Liver (tissue), 9 donors: ENCODE data around the gene ANKRD11. TPM values are rescaled to one million over a fixed set of nuclear protein-coding genes. Genes with fewer than 3 reads are reported as not detected.

Experiments used
- DNase-seq: peaks from one replicate; pipeline ENCODE4 v3.0.0-alpha.2; 2017; ENCODE audit warnings: low spot score
- H3K27ac ChIP-seq, 2 donors: one replicate each; pipeline ENCODE4 v1.7.0; 2013; ENCODE audit warnings: inconsistent platforms in 2 of 2, low read length in 2 of 2, control low read depth in 1 of 2, low read depth in 1 of 2, mild to moderate bottlenecking in 1 of 2
- H3K27me3 ChIP-seq, 4 donors: one replicate each; pipeline versions ENCODE4 v1.6.1 to v1.7.0; 2013; ENCODE audit warnings: low read length in 3 of 4, inconsistent platforms in 1 of 4, mild to moderate bottlenecking in 1 of 4, moderate library complexity in 1 of 4; ENCODE audit not compliant: control insufficient read depth in 4 of 4, insufficient read depth in 4 of 4
- H3K36me3 ChIP-seq, 4 donors: one replicate each; pipeline versions ENCODE4 v1.6.1 to v1.7.0; 2013; ENCODE audit warnings: low read length in 3 of 4, mild to moderate bottlenecking in 3 of 4, low read depth in 1 of 4, moderate library complexity in 1 of 4; ENCODE audit not compliant: control insufficient read depth in 4 of 4, insufficient read depth in 3 of 4
- H3K4me1 ChIP-seq, 4 donors: one replicate each; pipeline versions ENCODE4 v1.6.1 to v1.7.0; 2013; ENCODE audit warnings: low read length in 3 of 4, mild to moderate bottlenecking in 3 of 4, moderate library complexity in 1 of 4; ENCODE audit not compliant: control insufficient read depth in 4 of 4, insufficient read depth in 4 of 4
- H3K4me3 ChIP-seq, 3 donors: one replicate each; pipeline versions ENCODE4 v1.6.1 to v1.7.0; 2013; ENCODE audit warnings: low read length in 3 of 3, control low read depth in 1 of 3, low read depth in 1 of 3, mild to moderate bottlenecking in 1 of 3
- H3K9ac ChIP-seq, 2 donors: one replicate each; pipeline ENCODE4 v1.7.0; 2013; ENCODE audit warnings: low read length in 2 of 2, mild to moderate bottlenecking in 2 of 2, moderate library complexity in 2 of 2, control low read depth in 1 of 2, low read depth in 1 of 2
- H3K9me3 ChIP-seq, 4 donors: one replicate each; pipeline versions ENCODE4 v1.6.1 to v1.7.0; 2013; ENCODE audit warnings: low read length in 3 of 4; ENCODE audit not compliant: control insufficient read depth in 4 of 4
- ATF3 ChIP-seq: IDR thresholded peaks from 2 replicates; pipeline ENCODE4 v1.6.1; 2016; ENCODE audit warnings: antibody characterized with exemption
- EGR1 ChIP-seq, 2 donors: IDR thresholded peaks; 2 replicates each; pipeline ENCODE4 v1.6.1; 2016 to 2018; ENCODE audit warnings: antibody characterized with exemption in 2 of 2, low read depth in 2 of 2
- FOXA1 ChIP-seq: IDR thresholded peaks from 2 replicates; pipeline ENCODE4 v1.6.1; 2016; ENCODE audit warnings: antibody characterized with exemption
- FOXA2 ChIP-seq: IDR thresholded peaks from 2 replicates; pipeline ENCODE4 v1.6.1; 2016; ENCODE audit warnings: antibody characterized with exemption
- GABPA ChIP-seq, 2 donors: IDR thresholded peaks in 1 of 2; conservative IDR thresholded peaks in 1 of 2; 2 replicates each; pipeline ENCODE4 v1.6.1; 2016; ENCODE audit warnings: antibody characterized with exemption in 2 of 2, mild to moderate bottlenecking in 1 of 2, moderate library complexity in 1 of 2
- JUND ChIP-seq, 2 donors: IDR thresholded peaks; 2 replicates each; pipeline ENCODE4 v1.6.1; 2016; ENCODE audit warnings: antibody characterized with exemption in 2 of 2
- MAX ChIP-seq: IDR thresholded peaks from 2 replicates; pipeline ENCODE4 v1.6.1; 2016; ENCODE audit warnings: antibody characterized with exemption
- NR2F2 ChIP-seq: IDR thresholded peaks from 2 replicates; pipeline ENCODE4 v1.6.1; 2016; ENCODE audit warnings: antibody characterized with exemption
- REST ChIP-seq: IDR thresholded peaks from 2 replicates; pipeline ENCODE4 v1.6.1; 2016; ENCODE audit warnings: antibody characterized with exemption, mild to moderate bottlenecking
- SP1 ChIP-seq: IDR thresholded peaks from 2 replicates; pipeline ENCODE4 v1.6.1; 2018; ENCODE audit warnings: antibody characterized with exemption, mild to moderate bottlenecking
- TAF1 ChIP-seq: conservative IDR thresholded peaks from 2 replicates; pipeline ENCODE4 v1.6.1; 2016; ENCODE audit warnings: antibody characterized with exemption, mild to moderate bottlenecking
- YY1 ChIP-seq: IDR thresholded peaks from 2 replicates; pipeline ENCODE4 v1.6.1; 2016; ENCODE audit warnings: antibody characterized with exemption, mild to moderate bottlenecking
- WGBS: extraction: QIAGEN DNeasy Blood & Tissue Kit; methylation state at CpG from one replicate; pipeline ENCODE4 v1.1.7; 2013; 5-methylcytosine and 5-hydroxymethylcytosine counted together
- polyA plus RNA-seq, 2 donors: library from polyadenylated mRNA; stranded (reverse) in 1 of 2; unstranded in 1 of 2; fragments of 200-250 nt in 1 of 2; fragments of >200 nt in 1 of 2; fragmentation: Nextera tagmentation in 1 of 2; extraction: Ambion mirVana in 1 of 2; gene quantifications; one replicate each; pipeline versions ENCODE4 v1.2.1 to v1.2.3, GENCODE V29; 2013 to 2015
- total RNA-seq, 2 donors: library from RNA; depleted of rRNA; stranded (reverse); fragments of >200 nt; gene quantifications; one replicate each; pipeline ENCODE4 v1.2.3, GENCODE V29; 2014
- TF ChIP-seq, protein P1 (sequence below): IDR thresholded peaks from 2 replicates; pipeline ENCODE4 v1.6.1; 2016; ENCODE audit warnings: antibody characterized with exemption
- TF ChIP-seq, protein P2 (sequence below): fragments of 150-350 bp; IDR thresholded peaks from 2 replicates; pipeline ENCODE4 v1.5.1; 2017; ENCODE audit warnings: improper control_type of control experiment, low read depth, low read length; ENCODE audit not compliant: missing input control
- donor health status: healthy.
- donor health status: healthy.
- donor health status: healthy.
- donor health status: healthy.
- donor health status: healthy.

Gene ANKRD11
- total and polyA plus RNA-seq, 4 donors: 16.3 to 55.1 (median 28.0) TPM

DNA sequence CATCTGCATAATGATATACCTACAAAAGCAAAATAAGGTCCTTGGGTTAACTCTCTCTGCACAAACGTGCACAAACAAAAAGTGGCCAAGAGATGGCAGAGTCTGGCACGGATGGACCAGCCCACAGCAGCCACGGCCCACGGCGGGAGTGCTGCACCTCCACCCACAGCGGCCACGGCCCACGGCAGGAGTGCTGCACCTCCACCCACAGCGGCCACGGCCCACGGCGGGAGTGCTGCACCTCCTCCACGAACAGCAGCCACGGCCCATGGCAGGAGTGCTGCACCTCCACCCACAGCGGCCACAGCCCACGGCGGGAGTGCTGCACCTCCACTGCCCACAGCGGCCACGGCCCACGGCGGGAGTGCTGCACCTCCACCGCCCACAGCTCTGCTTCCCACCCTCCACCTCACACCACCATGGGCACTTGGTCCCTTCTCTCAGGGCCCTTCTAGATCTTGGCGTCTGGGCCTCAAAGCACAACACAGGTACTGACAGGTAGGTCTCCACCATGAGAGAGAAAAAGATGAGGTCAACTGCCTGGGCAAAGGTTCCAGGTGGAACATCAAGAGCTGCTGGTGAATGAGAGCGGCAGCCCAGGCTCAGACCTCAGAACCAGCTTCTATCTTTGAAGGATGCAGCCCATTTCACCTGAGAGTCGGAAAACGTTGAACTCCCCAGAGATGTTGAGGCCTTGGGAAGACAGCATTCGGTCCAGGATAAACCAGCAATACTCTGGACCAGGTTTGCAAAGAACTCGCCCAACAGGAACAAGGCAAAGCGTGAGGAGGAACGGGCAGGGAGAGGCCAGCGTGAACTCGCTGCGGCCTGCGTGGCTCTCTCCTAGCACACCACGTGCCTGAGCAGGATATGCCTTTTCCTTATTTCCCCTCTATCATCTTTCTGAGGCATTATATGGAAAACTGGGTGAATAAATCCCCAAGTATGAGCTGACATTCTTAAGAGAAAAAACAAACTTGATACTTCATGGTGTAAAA, 148.4 kb downstream of the ANKRD11 start (continued):
- TF ChIP-seq REST: no peak

DNA sequence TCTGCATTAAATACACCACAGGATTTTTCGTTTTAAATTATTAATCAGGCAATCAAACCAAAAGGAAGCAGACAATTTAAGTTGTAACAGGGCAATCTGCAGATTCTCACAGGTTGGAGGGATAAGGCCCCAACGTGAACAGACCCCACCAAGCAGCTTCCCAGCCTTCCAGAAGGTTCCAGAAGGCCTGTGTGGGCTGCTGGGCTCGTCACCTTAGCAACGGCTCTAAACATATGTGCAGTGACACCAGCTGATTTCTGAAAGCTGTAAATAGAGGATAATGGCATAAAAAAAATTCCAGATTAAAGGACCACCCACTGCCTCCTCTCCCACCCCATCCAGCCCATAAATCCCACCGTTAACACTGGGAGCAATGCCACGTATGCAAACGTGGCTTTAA, 149.1 kb downstream of the ANKRD11 start:
- Histone ChIP-seq H3K9me3 (no peaks in the 10 kb centered on the region), H3K9ac (no peak overlapping the region), H3K4me3 (no peak overlapping the region), H3K27me3 (no peaks in the 10 kb centered on the region), H3K36me3 (no peaks in the 10 kb centered on the region), H3K4me1 (peaks cover 8 to 46% (median 33%) of the 10 kb centered on the region in 4 donors), H3K27ac (no peak overlapping the region)
- 83% methylated on average over 7 of the region's 7 CpGs for WGBS
- DNase-seq: no peak
- TF ChIP-seq FOXA2 (no peak), GABPA (IDR thresholded peaks at IDR 0.05 in 1 of 2, conservative IDR thresholded peaks at IDR 0.05 in 1 of 2) (no peak)
- TF ChIP-seq, protein P1, sequence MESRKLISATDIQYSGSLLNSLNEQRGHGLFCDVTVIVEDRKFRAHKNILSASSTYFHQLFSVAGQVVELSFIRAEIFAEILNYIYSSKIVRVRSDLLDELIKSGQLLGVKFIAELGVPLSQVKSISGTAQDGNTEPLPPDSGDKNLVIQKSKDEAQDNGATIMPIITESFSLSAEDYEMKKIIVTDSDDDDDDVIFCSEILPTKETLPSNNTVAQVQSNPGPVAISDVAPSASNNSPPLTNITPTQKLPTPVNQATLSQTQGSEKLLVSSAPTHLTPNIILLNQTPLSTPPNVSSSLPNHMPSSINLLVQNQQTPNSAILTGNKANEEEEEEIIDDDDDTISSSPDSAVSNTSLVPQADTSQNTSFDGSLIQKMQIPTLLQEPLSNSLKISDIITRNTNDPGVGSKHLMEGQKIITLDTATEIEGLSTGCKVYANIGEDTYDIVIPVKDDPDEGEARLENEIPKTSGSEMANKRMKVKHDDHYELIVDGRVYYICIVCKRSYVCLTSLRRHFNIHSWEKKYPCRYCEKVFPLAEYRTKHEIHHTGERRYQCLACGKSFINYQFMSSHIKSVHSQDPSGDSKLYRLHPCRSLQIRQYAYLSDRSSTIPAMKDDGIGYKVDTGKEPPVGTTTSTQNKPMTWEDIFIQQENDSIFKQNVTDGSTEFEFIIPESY: no peak

- Histone ChIP-seq H3K4me3 (no peak overlapping the region), H3K9ac (no peak overlapping the region), H3K9me3 (no peaks in the 10 kb centered on the region), H3K4me1 (peaks cover 0 to 42% (median 27%) of the 10 kb centered on the region in 4 donors), H3K27me3 (no peaks in the 10 kb centered on the region), H3K36me3 (no peaks in the 10 kb centered on the region), H3K27ac (peak overlapping the region in 1 of 2 donors; percentile 5)
- WGBS: 40% methylated on average over 6 of the region's 6 CpGs
- no peak for DNase-seq
- TF ChIP-seq GABPA (IDR thresholded peaks at IDR 0.05 in 1 of 2, conservative IDR thresholded peaks at IDR 0.05 in 1 of 2) (no peak), EGR1 (IDR thresholded peaks at IDR 0.05; ENCODE audit: low read depth in 2 of 2) (no peak), NR2F2 (no peak), FOXA1 (no peak), YY1 (no peak), JUND (IDR thresholded peaks at IDR 0.05) (peak in 1 of 2 donors; percentile 24), TAF1 (no peak), MAX (no peak), SP1 (no peak), REST (no peak), ATF3 (no peak), FOXA2 (no peak)
- TF ChIP-seq, protein P1: no peak
- TF ChIP-seq, protein P2, sequence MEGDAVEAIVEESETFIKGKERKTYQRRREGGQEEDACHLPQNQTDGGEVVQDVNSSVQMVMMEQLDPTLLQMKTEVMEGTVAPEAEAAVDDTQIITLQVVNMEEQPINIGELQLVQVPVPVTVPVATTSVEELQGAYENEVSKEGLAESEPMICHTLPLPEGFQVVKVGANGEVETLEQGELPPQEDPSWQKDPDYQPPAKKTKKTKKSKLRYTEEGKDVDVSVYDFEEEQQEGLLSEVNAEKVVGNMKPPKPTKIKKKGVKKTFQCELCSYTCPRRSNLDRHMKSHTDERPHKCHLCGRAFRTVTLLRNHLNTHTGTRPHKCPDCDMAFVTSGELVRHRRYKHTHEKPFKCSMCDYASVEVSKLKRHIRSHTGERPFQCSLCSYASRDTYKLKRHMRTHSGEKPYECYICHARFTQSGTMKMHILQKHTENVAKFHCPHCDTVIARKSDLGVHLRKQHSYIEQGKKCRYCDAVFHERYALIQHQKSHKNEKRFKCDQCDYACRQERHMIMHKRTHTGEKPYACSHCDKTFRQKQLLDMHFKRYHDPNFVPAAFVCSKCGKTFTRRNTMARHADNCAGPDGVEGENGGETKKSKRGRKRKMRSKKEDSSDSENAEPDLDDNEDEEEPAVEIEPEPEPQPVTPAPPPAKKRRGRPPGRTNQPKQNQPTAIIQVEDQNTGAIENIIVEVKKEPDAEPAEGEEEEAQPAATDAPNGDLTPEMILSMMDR: no peak
Observed at GRCh38 chr16:89338863-89339262, 151.5 kb downstream of the ANKRD11 start.
